ENCODE measurements around the gene CDH4.

Gene CDH4

GRCh38 chr20:61516346-61517208, 264.5 kb downstream of the CDH4 start:
- H3K4me3 ChIP-seq, result no peak overlapping the region
- H3K27ac ChIP-seq, result no peak overlapping the region

GRCh38 chr20:61517419-61517818, 265.4 kb downstream of the CDH4 start:
- no peak overlapping the region for H3K4me3 ChIP-seq
- H3K27ac ChIP-seq, result no peak overlapping the region

- no peak overlapping the region for H3K27ac ChIP-seq
- H3K4me3 ChIP-seq, result no peak overlapping the region
Measured at GRCh38 chr20:61518424-61518951, 266.4 kb downstream of the CDH4 start.

GRCh38 chr20:61519488-61519887, 267.4 kb downstream of the CDH4 start:
- H3K27ac ChIP-seq, result no peak overlapping the region
- H3K4me3 ChIP-seq, result no peak overlapping the region

- Histone ChIP-seq H3K4me3 (no peak overlapping the region), H3K27ac (no peak overlapping the region)
Measured at GRCh38 chr20:61520076-61520892, 268.2 kb downstream of the CDH4 start.

GRCh38 chr20:61520893-61521460, 268.9 kb downstream of the CDH4 start:
- H3K4me3 ChIP-seq, result no peak overlapping the region
- H3K27ac ChIP-seq, result no peak overlapping the region

- no peak overlapping the region for H3K27ac ChIP-seq
- no peak overlapping the region for H3K4me3 ChIP-seq
Measured at GRCh38 chr20:61521687-61522420, 269.8 kb downstream of the CDH4 start.

- no peak overlapping the region for H3K27ac ChIP-seq
- H3K4me3 ChIP-seq, result no peak overlapping the region
Measured at GRCh38 chr20:61522498-61523090, 270.5 kb downstream of the CDH4 start.

GRCh38 chr20:61523145-61523544, 271.1 kb downstream of the CDH4 start:
- Histone ChIP-seq H3K4me3 (no peak overlapping the region), H3K27ac (no peak overlapping the region)

GRCh38 chr20:61524951-61525666, 273.0 kb downstream of the CDH4 start:
- Histone ChIP-seq H3K4me3 (no peak overlapping the region), H3K27ac (no peak overlapping the region)

- Histone ChIP-seq H3K27ac (no peak overlapping the region), H3K4me3 (no peak overlapping the region)
Measured at GRCh38 chr20:61525781-61526431, 273.8 kb downstream of the CDH4 start.

GRCh38 chr20:61526907-61527306, 274.8 kb downstream of the CDH4 start:
- Histone ChIP-seq H3K4me3 (no peak overlapping the region), H3K27ac (no peak overlapping the region)

- Histone ChIP-seq H3K4me3 (no peak overlapping the region), H3K27ac (no peak overlapping the region)
Measured at GRCh38 chr20:61527626-61528025, 275.6 kb downstream of the CDH4 start.

- H3K27ac ChIP-seq, result no peak overlapping the region
- no peak overlapping the region for H3K4me3 ChIP-seq
Measured at GRCh38 chr20:61528591-61528990, 276.5 kb downstream of the CDH4 start.

- H3K27ac ChIP-seq, result no peak overlapping the region
- H3K4me3 ChIP-seq, result no peak overlapping the region
Measured at GRCh38 chr20:61529354-61529753, 277.3 kb downstream of the CDH4 start.

GRCh38 chr20:61531553-61532345, 279.7 kb downstream of the CDH4 start:
- Histone ChIP-seq H3K4me3 (no peak overlapping the region), H3K27ac (no peak overlapping the region)

- Histone ChIP-seq H3K4me3 (no peak overlapping the region), H3K27ac (no peak overlapping the region)
Measured at GRCh38 chr20:61532736-61533135, 280.7 kb downstream of the CDH4 start.
